Cardiac fibroblast (primary cell): ENCODE data around the gene TCF3.

ENCODE experiments used
- DNase-seq, 2 donors: peaks; one replicate each; pipeline versions ENCODE4 v3.0.0 to v3.0.0-alpha.2; 2010; ENCODE audit warnings: low read depth in 2 of 2
- H3K4me3 ChIP-seq, 2 donors: replicated peaks in 1 of 2; 1 replicate in 1 of 2; 2 replicates in 1 of 2; pipeline ENCODE4 v1.5.1; 2011; ENCODE audit warnings: low read depth in 2 of 2, low read length in 2 of 2, mild to moderate bottlenecking in 2 of 2, moderate library complexity in 1 of 2
- CTCF ChIP-seq: IDR thresholded peaks from one replicate; pipeline ENCODE4 v1.5.1; 2011; ENCODE audit warnings: low read depth, mild to moderate bottlenecking, low read length, inconsistent platforms

TCF3 gene

GRCh38 chr19:1599460-1599846 lies 53.0 kb downstream of the TCF3 start:
- TF ChIP-seq CTCF, result no peak
- no peak overlapping the region for H3K4me3 ChIP-seq
- no peak for DNase-seq

GRCh38 chr19:1598777-1599459 lies 53.5 kb downstream of the TCF3 start:
- DNase-seq, result no peak
- TF ChIP-seq CTCF, result no peak
- no peak overlapping the region for H3K4me3 ChIP-seq

GRCh38 chr19:1593501-1593772 lies 59.0 kb downstream of the TCF3 start:
- peak overlapping the region; percentile 66 to 69 for H3K4me3 ChIP-seq
- TF ChIP-seq CTCF, result no peak
- DNase-seq, result no peak

- DNase-seq, result peak; percentile 93 to 97
- TF ChIP-seq CTCF, result no peak
- H3K4me3 ChIP-seq, result peak within 1 kb of the TSS; percentile 83 to 97
Measured at GRCh38 chr19:1592755-1593500, 59.5 kb downstream of the TCF3 start, which contains the start of gene MBD3. Gene MBD3 (minus strand): TSS chr19:1592865. CDS start chr19:1592631, 234 bp downstream.

- H3K4me3 ChIP-seq, result peak overlapping the region; percentile 83 to 97
- TF ChIP-seq CTCF, result no peak
- peak; percentile 87 to 94 for DNase-seq
Measured at GRCh38 chr19:1592024-1592754, 60.2 kb downstream of the TCF3 start.

- no peak for TF ChIP-seq CTCF
- peak; percentile 13 for DNase-seq
- H3K4me3 ChIP-seq, result peak overlapping the region; percentile 83 to 97
Measured at GRCh38 chr19:1591421-1592023, 60.9 kb downstream of the TCF3 start.
